HepG2 (cell line): ENCODE measurements around the gene FOXK2. TPM values are rescaled to one million over a fixed set of nuclear protein-coding genes. Genes with fewer than 3 reads are reported as not detected.
A peak's percentile ranks its signal among the peaks of the same experiment; 100 is the strongest.

ENCODE experiments used
- ARHGAP35 ChIP-seq: sonication (generic); formaldehyde crosslinking; IDR thresholded peaks from 2 replicates; pipeline ENCODE4 v1.9.0; 2022; ENCODE audit warnings: mild to moderate bottlenecking, inconsistent platforms, moderate library complexity, missing genetic modification reagents, borderline replicate concordance
- BCL6 ChIP-seq: IDR thresholded peaks from 2 replicates; pipeline ENCODE4 v1.6.1; 2016; ENCODE audit warnings: missing genetic modification reagents, missing compliant biosample characterization
- FOXM1 ChIP-seq: sonication (generic); formaldehyde crosslinking; IDR thresholded peaks from 2 replicates; pipeline ENCODE4 v1.5.0; 2020; ENCODE audit warnings: missing genetic modification reagents
- HOXA7 ChIP-seq: sonication (generic); formaldehyde crosslinking; IDR thresholded peaks from 2 replicates; pipeline ENCODE4 v1.8.1; 2022; ENCODE audit warnings: mild to moderate bottlenecking, missing genetic modification reagents, moderate library complexity
- HOXA9 ChIP-seq: sonication (generic); formaldehyde crosslinking; IDR thresholded peaks from 2 replicates; pipeline ENCODE4 v1.8.1; 2022; ENCODE audit warnings: missing genetic modification reagents, mild to moderate bottlenecking, moderate library complexity, borderline replicate concordance
- MAZ ChIP-seq, 2 experiments: sonication (generic) in 1 of 2; formaldehyde crosslinking in 1 of 2; IDR thresholded peaks; 2 replicates each; pipeline versions ENCODE4 v1.5.0 to v1.6.1; 2012 to 2020; ENCODE audit warnings: low read depth in 2 of 2, mild to moderate bottlenecking in 2 of 2, borderline replicate concordance in 1 of 2, improper control_type of control experiment in 1 of 2, low read length in 1 of 2, missing genetic modification reagents in 1 of 2, moderate library complexity in 1 of 2
- NAIF1 ChIP-seq: sonication (generic); formaldehyde crosslinking; IDR thresholded peaks from 2 replicates; pipeline ENCODE4 v1.5.0; 2020; ENCODE audit warnings: mild to moderate bottlenecking, missing genetic modification reagents, borderline replicate concordance
- SMAD3 ChIP-seq: sonication (generic); formaldehyde crosslinking; IDR thresholded peaks from 2 replicates; pipeline ENCODE4 v1.4.0; 2020; ENCODE audit warnings: missing genetic modification reagents
- TOPORS ChIP-seq: sonication (generic); formaldehyde crosslinking; IDR thresholded peaks from 2 replicates; pipeline ENCODE4 v1.8.0; 2023; ENCODE audit warnings: mild to moderate bottlenecking, missing genetic modification reagents
- ZBTB7A ChIP-seq: sonication (generic); formaldehyde crosslinking; IDR thresholded peaks from 2 replicates; pipeline ENCODE4 v1.8.0; 2022; ENCODE audit warnings: mild to moderate bottlenecking, missing genetic modification reagents
- ZNF121 ChIP-seq: sonication (generic); formaldehyde crosslinking; IDR thresholded peaks from 2 replicates; pipeline ENCODE4 v1.5.0; 2020; ENCODE audit warnings: mild to moderate bottlenecking, missing genetic modification reagents
- ZNF510 ChIP-seq: sonication (generic); formaldehyde crosslinking; IDR thresholded peaks from 2 replicates; pipeline ENCODE4 v1.4.0; 2020; ENCODE audit warnings: low read depth, mild to moderate bottlenecking, missing genetic modification reagents
- ZNF577 ChIP-seq: sonication (generic); formaldehyde crosslinking; IDR thresholded peaks from 2 replicates; pipeline ENCODE4 v1.4.0; 2020; ENCODE audit warnings: mild to moderate bottlenecking, low read depth, missing genetic modification reagents, borderline replicate concordance
- ZNF660 ChIP-seq: sonication (generic); formaldehyde crosslinking; IDR thresholded peaks from 2 replicates; pipeline ENCODE4 v1.5.1; 2020; ENCODE audit warnings: mild to moderate bottlenecking, low read depth, missing genetic modification reagents, borderline replicate concordance
- polyA plus RNA-seq, 8 experiments: library from polyadenylated mRNA; depleted of rRNA in 3 of 8; stranded (reverse) in 7 of 8; unstranded in 1 of 8; fragments of >200 nt; fragmentation: Illumina TruSeq in 4 of 8; extraction: Trizol in 4 of 8; gene quantifications; 2 replicates each; pipeline versions ENCODE4 v1.2.1 to v1.2.3, GENCODE V29; 2011 to 2016; ENCODE audit warnings: low read depth in 4 of 8, missing spikeins in 1 of 8, mixed read lengths in 1 of 8; ENCODE audit not compliant: insufficient read depth in 1 of 8
- total RNA-seq, 5 experiments: library from RNA; depleted of rRNA; stranded (reverse); fragments of >200 nt; fragmentation: Illumina TruSeq; extraction: Trizol; gene quantifications; 2 replicates each; pipeline ENCODE4 v1.2.3, GENCODE V29; 2016; ENCODE audit warnings: low read depth in 1 of 5
- TF ChIP-seq, protein P1 (sequence below): sonication (generic); formaldehyde crosslinking; conservative IDR thresholded peaks from 2 replicates; pipeline ENCODE4 v1.8.0; 2022; ENCODE audit warnings: low read depth, missing genetic modification reagents
- TF ChIP-seq, protein P2 (sequence below), 2 experiments: IDR thresholded peaks; 2 replicates each; pipeline ENCODE4 v1.6.1; 2011 to 2012; ENCODE audit warnings: low read length in 2 of 2, borderline replicate concordance in 1 of 2, low read depth in 1 of 2, mild to moderate bottlenecking in 1 of 2, moderate library complexity in 1 of 2
- TF ChIP-seq, protein P3 (sequence below): sonication (generic); formaldehyde crosslinking; IDR thresholded peaks from 2 replicates; pipeline ENCODE4 v1.9.0; 2021; ENCODE audit warnings: missing genetic modification reagents, mild to moderate bottlenecking, borderline replicate concordance
- TF ChIP-seq, protein P4 (sequence below): sonication (generic); formaldehyde crosslinking; conservative IDR thresholded peaks from 2 replicates; pipeline ENCODE4 v1.4.0; 2020; ENCODE audit warnings: missing genetic modification reagents

The FOXK2 gene
- total and polyA plus RNA-seq, 2 of the 13 experiments (the other 11 are each of a cell fraction or from before 2014, with no cell fraction given): 67.1 to 67.2 TPM

DNA sequence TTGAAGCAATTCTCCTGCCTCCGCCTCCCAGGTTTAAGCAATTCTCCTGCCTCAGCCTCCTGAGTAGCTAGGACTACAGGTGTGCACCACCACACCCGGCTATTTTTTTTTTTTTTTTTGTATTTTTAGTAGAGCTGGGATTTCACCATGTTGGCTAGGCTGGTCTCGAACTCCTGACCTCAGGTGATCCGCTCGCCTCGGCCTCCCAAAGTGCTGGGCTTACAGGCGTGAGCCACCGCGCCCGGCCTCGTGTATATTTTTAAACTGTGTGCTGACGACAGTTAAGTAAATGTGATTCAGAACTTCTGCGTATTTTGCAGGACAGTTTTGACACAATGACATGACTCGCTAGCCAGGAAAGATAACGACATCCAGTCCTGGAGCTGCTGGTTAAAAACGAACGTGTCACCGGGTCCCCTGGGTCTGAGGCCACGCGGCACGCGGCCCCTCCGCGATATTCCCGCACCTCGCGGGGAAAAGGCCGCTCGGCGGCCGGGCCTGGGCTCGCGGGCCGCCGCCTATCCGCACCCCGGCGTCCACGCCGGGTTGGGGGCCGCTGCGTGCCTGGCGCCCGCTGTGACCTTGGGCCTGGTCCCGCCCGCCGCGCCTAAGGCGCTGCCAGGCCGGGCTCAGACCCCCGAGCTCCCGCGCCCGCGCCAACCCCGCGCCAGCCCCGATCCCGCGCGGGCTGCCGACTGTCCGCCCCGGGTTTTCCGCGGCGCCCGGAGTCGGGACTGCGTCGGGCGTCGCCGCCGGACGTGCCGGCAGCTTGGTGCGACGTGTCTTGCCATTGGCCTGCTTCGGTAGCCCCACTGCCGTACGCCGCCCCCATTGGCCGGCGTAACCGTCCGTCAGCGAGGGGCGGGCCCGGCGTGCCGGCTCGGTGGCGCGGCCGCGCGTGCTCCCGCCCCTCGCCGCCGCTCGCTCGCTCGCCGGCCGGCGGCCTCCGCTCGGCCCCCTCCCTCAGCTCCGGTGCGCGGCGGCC, at the start of gene FOXK2 (continued):
- TF ChIP-seq, protein P1, sequence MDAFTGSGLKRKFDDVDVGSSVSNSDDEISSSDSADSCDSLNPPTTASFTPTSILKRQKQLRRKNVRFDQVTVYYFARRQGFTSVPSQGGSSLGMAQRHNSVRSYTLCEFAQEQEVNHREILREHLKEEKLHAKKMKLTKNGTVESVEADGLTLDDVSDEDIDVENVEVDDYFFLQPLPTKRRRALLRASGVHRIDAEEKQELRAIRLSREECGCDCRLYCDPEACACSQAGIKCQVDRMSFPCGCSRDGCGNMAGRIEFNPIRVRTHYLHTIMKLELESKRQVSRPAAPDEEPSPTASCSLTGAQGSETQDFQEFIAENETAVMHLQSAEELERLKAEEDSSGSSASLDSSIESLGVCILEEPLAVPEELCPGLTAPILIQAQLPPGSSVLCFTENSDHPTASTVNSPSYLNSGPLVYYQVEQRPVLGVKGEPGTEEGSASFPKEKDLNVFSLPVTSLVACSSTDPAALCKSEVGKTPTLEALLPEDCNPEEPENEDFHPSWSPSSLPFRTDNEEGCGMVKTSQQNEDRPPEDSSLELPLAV (CRISPR knock-in tag): peak; percentile 74; the same call in 1 of the 2 replicates
- TF ChIP-seq ARHGAP35 (CRISPR knock-in tag): no peak
- TF ChIP-seq, protein P2, sequence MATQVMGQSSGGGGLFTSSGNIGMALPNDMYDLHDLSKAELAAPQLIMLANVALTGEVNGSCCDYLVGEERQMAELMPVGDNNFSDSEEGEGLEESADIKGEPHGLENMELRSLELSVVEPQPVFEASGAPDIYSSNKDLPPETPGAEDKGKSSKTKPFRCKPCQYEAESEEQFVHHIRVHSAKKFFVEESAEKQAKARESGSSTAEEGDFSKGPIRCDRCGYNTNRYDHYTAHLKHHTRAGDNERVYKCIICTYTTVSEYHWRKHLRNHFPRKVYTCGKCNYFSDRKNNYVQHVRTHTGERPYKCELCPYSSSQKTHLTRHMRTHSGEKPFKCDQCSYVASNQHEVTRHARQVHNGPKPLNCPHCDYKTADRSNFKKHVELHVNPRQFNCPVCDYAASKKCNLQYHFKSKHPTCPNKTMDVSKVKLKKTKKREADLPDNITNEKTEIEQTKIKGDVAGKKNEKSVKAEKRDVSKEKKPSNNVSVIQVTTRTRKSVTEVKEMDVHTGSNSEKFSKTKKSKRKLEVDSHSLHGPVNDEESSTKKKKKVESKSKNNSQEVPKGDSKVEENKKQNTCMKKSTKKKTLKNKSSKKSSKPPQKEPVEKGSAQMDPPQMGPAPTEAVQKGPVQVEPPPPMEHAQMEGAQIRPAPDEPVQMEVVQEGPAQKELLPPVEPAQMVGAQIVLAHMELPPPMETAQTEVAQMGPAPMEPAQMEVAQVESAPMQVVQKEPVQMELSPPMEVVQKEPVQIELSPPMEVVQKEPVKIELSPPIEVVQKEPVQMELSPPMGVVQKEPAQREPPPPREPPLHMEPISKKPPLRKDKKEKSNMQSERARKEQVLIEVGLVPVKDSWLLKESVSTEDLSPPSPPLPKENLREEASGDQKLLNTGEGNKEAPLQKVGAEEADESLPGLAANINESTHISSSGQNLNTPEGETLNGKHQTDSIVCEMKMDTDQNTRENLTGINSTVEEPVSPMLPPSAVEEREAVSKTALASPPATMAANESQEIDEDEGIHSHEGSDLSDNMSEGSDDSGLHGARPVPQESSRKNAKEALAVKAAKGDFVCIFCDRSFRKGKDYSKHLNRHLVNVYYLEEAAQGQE (IDR thresholded peaks at IDR 0.05; ENCODE audit: borderline replicate concordance in 1 of 2, low read depth in 1 of 2, low read length in 2 of 2): no peak
- TF ChIP-seq MAZ (IDR thresholded peaks at IDR 0.05; ENCODE audit: borderline replicate concordance, low read depth, low read length): peak; percentile 85
- TF ChIP-seq MAZ (CRISPR knock-in tag; IDR thresholded peaks at IDR 0.05; ENCODE audit: low read depth): peak; percentile 90
- TF ChIP-seq HOXA9 (CRISPR knock-in tag): no peak
- peak; percentile 51; the same call in 1 of the 2 replicates for TF ChIP-seq ZNF121
- TF ChIP-seq, protein P3, sequence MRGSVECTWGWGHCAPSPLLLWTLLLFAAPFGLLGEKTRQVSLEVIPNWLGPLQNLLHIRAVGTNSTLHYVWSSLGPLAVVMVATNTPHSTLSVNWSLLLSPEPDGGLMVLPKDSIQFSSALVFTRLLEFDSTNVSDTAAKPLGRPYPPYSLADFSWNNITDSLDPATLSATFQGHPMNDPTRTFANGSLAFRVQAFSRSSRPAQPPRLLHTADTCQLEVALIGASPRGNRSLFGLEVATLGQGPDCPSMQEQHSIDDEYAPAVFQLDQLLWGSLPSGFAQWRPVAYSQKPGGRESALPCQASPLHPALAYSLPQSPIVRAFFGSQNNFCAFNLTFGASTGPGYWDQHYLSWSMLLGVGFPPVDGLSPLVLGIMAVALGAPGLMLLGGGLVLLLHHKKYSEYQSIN (CRISPR knock-in tag): no peak
- no peak for TF ChIP-seq ZNF660 (CRISPR knock-in tag)
- TF ChIP-seq NAIF1 (CRISPR knock-in tag): no peak
- TF ChIP-seq ZNF577 (CRISPR knock-in tag): no peak
- TF ChIP-seq HOXA7: no peak
- no peak for TF ChIP-seq BCL6
- TF ChIP-seq, protein P4, sequence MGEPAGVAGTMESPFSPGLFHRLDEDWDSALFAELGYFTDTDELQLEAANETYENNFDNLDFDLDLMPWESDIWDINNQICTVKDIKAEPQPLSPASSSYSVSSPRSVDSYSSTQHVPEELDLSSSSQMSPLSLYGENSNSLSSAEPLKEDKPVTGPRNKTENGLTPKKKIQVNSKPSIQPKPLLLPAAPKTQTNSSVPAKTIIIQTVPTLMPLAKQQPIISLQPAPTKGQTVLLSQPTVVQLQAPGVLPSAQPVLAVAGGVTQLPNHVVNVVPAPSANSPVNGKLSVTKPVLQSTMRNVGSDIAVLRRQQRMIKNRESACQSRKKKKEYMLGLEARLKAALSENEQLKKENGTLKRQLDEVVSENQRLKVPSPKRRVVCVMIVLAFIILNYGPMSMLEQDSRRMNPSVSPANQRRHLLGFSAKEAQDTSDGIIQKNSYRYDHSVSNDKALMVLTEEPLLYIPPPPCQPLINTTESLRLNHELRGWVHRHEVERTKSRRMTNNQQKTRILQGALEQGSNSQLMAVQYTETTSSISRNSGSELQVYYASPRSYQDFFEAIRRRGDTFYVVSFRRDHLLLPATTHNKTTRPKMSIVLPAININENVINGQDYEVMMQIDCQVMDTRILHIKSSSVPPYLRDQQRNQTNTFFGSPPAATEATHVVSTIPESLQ (CRISPR knock-in tag): 0 out of 2 replicates have a peak, but pooled peaks have one; percentile 26
- peak; percentile 73; the same call in 1 of the 2 replicates for TF ChIP-seq ZNF510 (CRISPR knock-in tag)
- TF ChIP-seq FOXM1 (CRISPR knock-in tag): peak; percentile 75; the same call in 1 of the 2 replicates
- no peak for TF ChIP-seq ZBTB7A (CRISPR knock-in tag)
- peak; percentile 94 for TF ChIP-seq TOPORS
- 0 out of 2 replicates have a peak, but pooled peaks have one; percentile 17 for TF ChIP-seq SMAD3 (CRISPR knock-in tag)
